OCI-LY7 (cell line): ENCODE results near the gene TXNL4A. TPM values are rescaled to one million over a fixed set of nuclear protein-coding genes. Genes with fewer than 3 reads are reported as not detected.

Experiments used
- BruUV-seq: library from RNA; stranded (reverse); fragments of 400-500 nt; replicated peaks from 2 replicates; lab custom pipeline; 2021; lab: Mats Ljungman, UMichigan
- CTCF ChIA-PET: fragments of 300-600 bp; sonication (Branson Sonifier 250); formaldehyde crosslinking; loops from one replicate; lab custom pipeline; 2022; ENCODE audit warnings: antibody characterized with exemption; ENCODE audit not compliant: unreplicated experiment; lab: Charles Lee
- POLR2A ChIA-PET: fragments of 300-600 bp; sonication (Branson Sonifier 250); formaldehyde crosslinking; loops from one replicate; lab custom pipeline; 2022; ENCODE audit warnings: antibody characterized with exemption; lab: Charles Lee
- DNase-seq: peaks from one replicate; pipeline ENCODE4 v3.0.0-alpha.2; 2015; ENCODE audit warnings: low spot score
- H2AFZ ChIP-seq: fragments of 200-600 bp; sonication (generic), shearing (Covaris generic); 2 replicates; pipeline ENCODE4 v1.6.1; 2014; ENCODE audit warnings: mild to moderate bottlenecking, antibody characterized with exemption, low read length, moderate library complexity
- H3K27ac ChIP-seq: fragments of 200-600 bp; sonication (generic); 2 replicates; pipeline ENCODE4 v1.5.1; 2014; ENCODE audit warnings: mixed run types, low read depth, mild to moderate bottlenecking, moderate library complexity, low read length, inconsistent platforms; ENCODE audit not compliant: poor library complexity, severe bottlenecking
- H3K36me3 ChIP-seq: fragments of 200-600 bp; sonication (generic); 2 replicates; pipeline ENCODE4 v1.6.1; 2014; ENCODE audit warnings: mild to moderate bottlenecking, antibody characterized with exemption, low read length, moderate library complexity, mixed read lengths; ENCODE audit not compliant: insufficient read depth
- H3K4me1 ChIP-seq: fragments of 200-600 bp; sonication (generic); 2 replicates; pipeline ENCODE4 v1.5.1; 2014; ENCODE audit warnings: mild to moderate bottlenecking, low read length; ENCODE audit not compliant: insufficient read depth, poor library complexity, severe bottlenecking
- H3K4me2 ChIP-seq: fragments of 200-600 bp; sonication (generic); 2 replicates; pipeline ENCODE4 v1.6.1; 2014; ENCODE audit warnings: mild to moderate bottlenecking, low read length
- H3K4me3 ChIP-seq: fragments of 200-600 bp; sonication (generic); 2 replicates; pipeline ENCODE4 v1.5.1; 2014; ENCODE audit warnings: mild to moderate bottlenecking, low read depth, low read length; ENCODE audit not compliant: poor library complexity, severe bottlenecking
- H3K79me2 ChIP-seq: fragments of 200-600 bp; sonication (generic); 2 replicates; pipeline ENCODE4 v1.6.1; 2016; ENCODE audit warnings: low read depth, mild to moderate bottlenecking, low read length, moderate library complexity, mixed read lengths; ENCODE audit not compliant: insufficient read depth
- H3K9me2 ChIP-seq: fragments of 200-600 bp; sonication (generic); 2 replicates; pipeline ENCODE4 v1.6.1; 2016; ENCODE audit warnings: mild to moderate bottlenecking, low read length, mixed read lengths; ENCODE audit not compliant: insufficient read depth
- H3K9me3 ChIP-seq: fragments of 200-600 bp; sonication (generic); 2 replicates; pipeline ENCODE4 v1.6.1; 2014; ENCODE audit warnings: mild to moderate bottlenecking, mixed run types, low read length, mixed read lengths
- H4K20me1 ChIP-seq: fragments of 200-600 bp; sonication (generic); 2 replicates; pipeline ENCODE4 v1.6.1; 2014; ENCODE audit warnings: mild to moderate bottlenecking, antibody characterized with exemption, low read length, moderate library complexity, mixed read lengths; ENCODE audit not compliant: insufficient read depth
- EZH2phosphoT487 ChIP-seq: fragments of 200-600 bp; sonication (generic); IDR thresholded peaks from 2 replicates; pipeline ENCODE4 v1.6.1; 2018; ENCODE audit warnings: low read depth, borderline replicate concordance, mild to moderate bottlenecking, mixed run types, antibody characterized with exemption, low read length, moderate library complexity, mixed read lengths
- intact Hi-C: fragments of 100-400 bp; cut with micrococcal nuclease; formaldehyde crosslinking; loops from one replicate; pipeline ENCODE4 v1.10.0; 2022; ENCODE audit not compliant: unreplicated experiment
- total RNA-seq, 2 experiments: library from RNA; depleted of rRNA in 1 of 2; stranded (reverse); fragments of >200 nt in 1 of 2; shearing (Covaris generic) in 1 of 2; gene quantifications; 2 replicates each; pipeline ENCODE4 v1.2.3, GENCODE V29; 2014 to 2022
- TF ChIP-seq, protein P1 (sequence below): fragments of 200-600 bp; sonication (generic); conservative IDR thresholded peaks from 2 replicates; pipeline ENCODE4 v1.5.1; 2014; ENCODE audit warnings: mild to moderate bottlenecking, antibody characterized with exemption, low read length, moderate library complexity, mixed read lengths

Gene TXNL4A
- total RNA-seq, 2 experiments from 2014 or later, result 44.7 to 91.4 TPM

GRCh38 chr18:79982736-79983135 is 5.6 kb downstream of the TXNL4A start:
- BruUV-seq, result no TSS peak
- Histone ChIP-seq H3K4me3 (no peak overlapping the region), H3K9me3 (no peaks in the 10 kb centered on the region), H3K79me2 (peaks cover 99% of the 10 kb centered on the region), H3K4me1 (peaks cover 8% of the 10 kb centered on the region), H4K20me1 (peaks cover 33% of the 10 kb centered on the region), H2AFZ (no peak overlapping the region), H3K4me2 (no peak overlapping the region), H3K27ac (no peak overlapping the region), H3K9me2 (no peaks in the 10 kb centered on the region), H3K36me3 (peaks cover 66% of the 10 kb centered on the region)
- DNase-seq, result no peak
- intact Hi-C loops, result no loop called here
- ChIA-PET POLR2A (no interaction called here), CTCF (no interaction called here)
- TF ChIP-seq EZH2phosphoT487, result no peak
- TF ChIP-seq, protein P1, sequence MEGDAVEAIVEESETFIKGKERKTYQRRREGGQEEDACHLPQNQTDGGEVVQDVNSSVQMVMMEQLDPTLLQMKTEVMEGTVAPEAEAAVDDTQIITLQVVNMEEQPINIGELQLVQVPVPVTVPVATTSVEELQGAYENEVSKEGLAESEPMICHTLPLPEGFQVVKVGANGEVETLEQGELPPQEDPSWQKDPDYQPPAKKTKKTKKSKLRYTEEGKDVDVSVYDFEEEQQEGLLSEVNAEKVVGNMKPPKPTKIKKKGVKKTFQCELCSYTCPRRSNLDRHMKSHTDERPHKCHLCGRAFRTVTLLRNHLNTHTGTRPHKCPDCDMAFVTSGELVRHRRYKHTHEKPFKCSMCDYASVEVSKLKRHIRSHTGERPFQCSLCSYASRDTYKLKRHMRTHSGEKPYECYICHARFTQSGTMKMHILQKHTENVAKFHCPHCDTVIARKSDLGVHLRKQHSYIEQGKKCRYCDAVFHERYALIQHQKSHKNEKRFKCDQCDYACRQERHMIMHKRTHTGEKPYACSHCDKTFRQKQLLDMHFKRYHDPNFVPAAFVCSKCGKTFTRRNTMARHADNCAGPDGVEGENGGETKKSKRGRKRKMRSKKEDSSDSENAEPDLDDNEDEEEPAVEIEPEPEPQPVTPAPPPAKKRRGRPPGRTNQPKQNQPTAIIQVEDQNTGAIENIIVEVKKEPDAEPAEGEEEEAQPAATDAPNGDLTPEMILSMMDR, result no peak

GRCh38 chr18:79980585-79980984 is 7.8 kb downstream of the TXNL4A start:
- Histone ChIP-seq H3K9me3 (no peaks in the 10 kb centered on the region), H3K4me1 (no peaks in the 10 kb centered on the region), H3K4me3 (no peak overlapping the region), H2AFZ (no peak overlapping the region), H3K36me3 (peaks cover 68% of the 10 kb centered on the region), H3K9me2 (no peaks in the 10 kb centered on the region), H3K4me2 (no peak overlapping the region), H3K79me2 (peaks cover 98% of the 10 kb centered on the region), H4K20me1 (peaks cover 17% of the 10 kb centered on the region), H3K27ac (no peak overlapping the region)
- DNase-seq, result no peak
- ChIA-PET POLR2A (no interaction called here), CTCF (no interaction called here)
- TF ChIP-seq EZH2phosphoT487, result no peak
- TF ChIP-seq, protein P1, result no peak
- no TSS peak for BruUV-seq
- intact Hi-C loops, result no loop called here

DNA sequence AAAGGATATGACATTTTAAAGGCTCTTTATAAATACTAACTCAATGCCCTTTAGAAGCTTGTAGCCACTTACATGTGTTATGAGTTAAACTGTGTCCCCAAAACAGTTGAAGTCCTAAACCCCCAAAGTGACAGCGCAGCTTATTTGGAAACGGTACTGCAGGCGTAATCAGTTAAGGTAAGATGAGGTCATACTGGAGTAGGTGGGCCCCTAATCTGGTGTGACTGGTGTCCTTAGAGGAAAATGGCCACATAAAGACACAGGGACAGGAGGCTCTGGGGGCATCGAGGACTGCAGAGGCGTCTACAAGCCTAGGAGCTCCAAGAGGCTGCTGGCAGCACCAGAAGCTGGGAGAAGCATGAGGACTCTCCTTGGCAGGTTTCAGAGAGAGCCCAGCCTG is 8.5 kb downstream of the TXNL4A start:
- H3K36me3 ChIP-seq, result peaks cover 67% of the 10 kb centered on the region
- ChIA-PET POLR2A (no interaction called here), CTCF (no interaction called here)
- H4K20me1 ChIP-seq, result peaks cover 15% of the 10 kb centered on the region
- H3K4me3 ChIP-seq, result no peak overlapping the region
- H3K9me3 ChIP-seq, result no peaks in the 10 kb centered on the region
- no peak overlapping the region for H3K4me2 ChIP-seq
- H3K27ac ChIP-seq, result no peak overlapping the region
- no TSS peak for BruUV-seq
- H3K9me2 ChIP-seq, result no peaks in the 10 kb centered on the region
- intact Hi-C loops, result no loop called here
- no peaks in the 10 kb centered on the region for H3K4me1 ChIP-seq
- no peak for TF ChIP-seq EZH2phosphoT487
- TF ChIP-seq, protein P1, result no peak
- DNase-seq, result no peak
- H3K79me2 ChIP-seq, result peaks cover 98% of the 10 kb centered on the region
- H2AFZ ChIP-seq, result no peak overlapping the region
